Femur (tissue), 1 donor: ENCODE results near the gene ZNF227.
"Not testable (repeated sequence)": the region's sequence is repeated elsewhere in the genome, so short reads cannot be mapped to it uniquely, and the experiment has no call there.

Source experiments
- DNase-seq: peaks from one replicate; pipeline ENCODE4 v3.0.0-alpha.2; 2017

ZNF227 gene

DNA sequence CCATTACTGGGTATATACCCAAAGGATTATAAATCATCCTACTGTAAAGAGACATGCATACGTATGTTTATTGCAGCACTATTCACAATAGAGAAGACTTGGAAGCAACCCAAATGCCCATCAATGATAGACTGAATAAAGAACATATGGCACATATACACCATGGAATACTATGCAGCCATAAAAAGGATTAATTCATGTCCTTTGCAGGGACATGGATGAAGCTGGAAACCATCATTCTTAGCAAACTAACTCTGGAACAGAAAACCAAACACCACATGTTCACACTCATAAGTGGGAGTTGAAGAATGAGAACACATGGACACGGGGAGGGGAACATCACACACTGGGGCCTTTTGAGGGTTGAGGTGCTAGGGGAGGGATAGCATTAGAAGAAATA is 41.1 kb downstream of the ZNF227 start:
- not testable (repeated sequence) for DNase-seq

DNA sequence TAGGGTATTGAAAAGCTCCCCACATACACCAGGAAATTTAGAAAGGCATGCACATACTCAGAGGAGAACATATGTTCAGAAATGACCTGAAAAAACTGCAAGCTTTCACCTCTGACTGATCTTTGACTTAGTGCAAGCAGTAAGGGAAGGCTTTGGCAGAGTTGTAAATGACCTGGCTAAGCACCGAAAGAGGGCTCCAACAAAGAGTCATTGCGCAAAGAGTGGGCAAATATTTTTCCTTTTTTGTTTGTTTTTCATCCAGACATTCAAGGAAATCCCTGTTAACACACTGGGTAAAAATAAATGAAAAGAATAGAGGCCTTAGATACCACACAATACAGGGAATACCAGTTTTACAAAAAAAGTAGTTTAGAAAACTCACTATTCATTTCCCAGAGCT is 42.2 kb downstream of the ZNF227 start:
- no peak for DNase-seq

DNA sequence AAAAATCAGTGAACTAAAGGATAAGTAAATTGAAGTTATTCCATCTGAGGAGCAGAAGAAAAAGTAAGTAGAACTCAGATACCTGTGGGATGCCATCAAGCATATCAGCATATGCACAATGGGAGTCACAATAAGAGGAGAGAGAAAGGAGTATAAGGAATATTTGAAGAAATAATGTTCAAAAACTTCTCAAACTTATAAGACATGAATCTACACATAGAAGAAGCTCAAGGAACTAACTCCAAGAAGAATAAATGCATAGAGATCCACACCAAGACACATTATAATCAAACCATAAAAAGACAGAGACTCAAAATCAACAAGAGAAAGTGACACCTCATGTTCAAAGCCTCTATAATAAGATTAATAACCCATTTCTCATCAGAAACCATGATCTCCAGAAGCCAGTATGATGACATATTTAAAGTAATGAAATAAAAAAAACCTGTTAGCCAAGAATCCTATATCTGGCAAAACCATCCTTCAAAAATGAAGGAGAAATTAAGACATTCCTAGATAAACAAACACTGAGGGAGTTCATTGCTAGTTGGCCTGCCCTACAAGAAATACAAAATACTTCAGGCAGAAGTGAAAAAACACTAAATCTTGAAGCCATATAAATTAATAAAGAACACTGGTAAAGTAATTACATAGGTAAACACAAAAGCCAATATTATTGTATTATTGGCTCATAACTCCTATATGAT is 43.5 kb downstream of the ZNF227 start:
- DNase-seq: no peak

DNA sequence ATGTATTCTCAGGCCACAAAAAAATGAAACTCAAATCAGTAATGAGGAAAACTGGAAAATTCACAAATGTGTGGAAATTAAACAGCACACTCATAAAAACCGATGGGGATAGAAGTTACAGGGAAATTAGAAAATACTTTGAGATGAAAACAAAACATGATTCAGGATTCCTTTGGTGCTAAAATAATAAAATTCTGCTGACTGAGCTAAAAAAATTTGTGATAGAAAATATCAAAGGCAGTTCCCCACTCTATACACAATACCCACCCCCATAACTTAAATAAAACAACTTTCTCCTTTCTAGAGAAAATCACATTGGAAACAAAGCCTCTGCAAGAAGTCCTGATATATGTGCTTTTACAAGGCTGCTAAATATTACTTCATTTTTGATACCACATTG is 45.8 kb downstream of the ZNF227 start:
- no peak for DNase-seq

- no peak for DNase-seq
Measured at GRCh38 chr19:44258835-44259413, 46.6 kb downstream of the ZNF227 start.

- no peak for DNase-seq
Measured at GRCh38 chr19:44260343-44260681, 48.0 kb downstream of the ZNF227 start.

DNA sequence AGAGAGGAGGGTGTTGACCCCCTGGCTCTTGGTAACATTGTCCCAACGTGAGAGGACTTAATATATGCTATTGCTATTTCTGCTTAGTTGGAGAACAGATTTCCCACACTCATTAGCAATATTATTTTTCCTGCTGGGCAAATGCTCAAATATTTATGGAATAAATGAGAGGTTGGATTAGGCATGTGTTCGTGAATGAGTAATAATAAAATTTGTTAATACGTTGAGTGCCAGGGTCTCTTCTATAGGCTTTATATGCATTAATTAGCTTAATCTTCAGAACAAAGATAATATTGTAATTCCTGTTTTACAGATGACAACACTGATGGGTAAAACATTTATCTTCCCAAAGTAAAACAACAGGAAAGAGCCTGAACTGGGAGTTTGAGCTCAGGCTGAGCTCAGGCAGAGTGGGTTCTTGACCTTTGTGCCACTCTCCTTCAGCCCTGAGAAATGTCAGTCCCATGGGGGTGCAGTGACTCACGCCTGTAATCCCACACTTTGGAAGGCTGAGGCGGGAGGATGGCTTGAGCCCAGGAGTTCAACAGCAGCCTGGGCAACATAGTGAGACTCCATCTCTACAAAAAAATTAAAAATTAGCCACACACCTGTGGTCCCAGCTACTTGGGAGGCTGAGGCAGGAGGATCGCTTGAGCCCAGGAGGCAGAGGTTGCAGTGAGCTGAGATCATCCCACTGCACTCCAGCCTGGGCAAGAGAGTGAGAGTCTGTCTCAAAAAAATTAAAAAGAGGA is 48.5 kb downstream of the ZNF227 start:
- DNase-seq: no peak

DNA sequence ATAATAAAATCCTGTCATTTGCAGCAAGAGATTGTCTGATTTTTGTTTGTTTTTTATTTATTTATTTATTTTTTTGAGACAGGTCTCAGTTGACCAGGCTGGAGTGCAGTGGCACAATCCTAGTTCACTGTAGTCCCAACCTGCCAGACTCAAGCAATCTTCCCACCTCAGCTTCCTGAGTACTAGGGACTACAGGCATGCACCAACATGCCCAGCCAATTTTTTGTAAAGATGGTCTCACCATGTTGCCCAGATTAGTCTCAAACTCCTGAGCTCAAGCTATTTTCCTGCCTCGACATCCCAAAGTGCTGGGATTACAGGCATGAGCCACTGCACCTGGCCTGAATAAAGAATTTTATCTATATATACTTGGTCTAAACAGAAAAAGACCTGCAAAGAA is 65.0 kb downstream of the ZNF227 start:
- DNase-seq: no peak

DNA sequence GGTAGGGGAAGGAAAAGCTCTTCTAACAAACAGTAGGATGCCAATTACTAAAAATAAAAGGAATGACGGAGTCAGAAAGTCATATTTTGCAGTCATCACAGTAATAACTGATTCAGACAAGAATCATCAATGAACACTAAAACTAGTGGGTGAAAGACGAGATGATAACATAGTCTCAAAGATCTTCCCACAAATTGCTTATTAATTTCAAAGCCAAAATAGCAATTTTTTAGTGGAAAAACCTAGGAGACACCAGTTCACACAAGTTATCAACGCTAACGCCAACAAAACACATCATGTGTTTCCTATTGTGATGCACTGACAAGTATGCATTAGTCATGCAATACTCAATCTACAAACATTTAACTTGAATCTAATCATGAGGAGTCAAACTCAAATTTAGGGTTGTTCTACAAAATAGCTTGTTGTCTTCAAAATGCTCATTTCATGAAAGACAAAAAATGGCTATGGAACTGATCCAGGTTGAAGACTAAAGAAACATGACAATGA is 65.9 kb downstream of the ZNF227 start:
- DNase-seq: no peak

DNA sequence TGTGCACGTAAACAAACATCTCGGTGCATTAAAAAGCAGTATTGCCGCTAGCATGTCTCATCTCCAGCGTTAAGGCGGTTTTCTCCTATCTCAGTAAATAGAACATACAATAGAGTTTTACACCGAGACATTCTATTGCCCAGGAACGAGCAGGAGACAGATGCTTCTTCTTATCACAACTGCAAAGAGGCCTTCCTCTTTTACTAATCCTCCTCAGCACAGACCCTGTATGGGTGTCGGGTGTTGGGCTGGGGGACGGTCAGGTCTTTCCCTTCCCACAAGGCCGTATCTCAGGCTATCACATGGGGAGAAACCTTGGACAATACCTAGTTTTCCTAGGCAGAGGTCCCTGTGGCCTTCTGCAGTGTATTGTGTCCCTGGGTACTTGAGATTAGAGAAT is 68.6 kb downstream of the ZNF227 start:
- DNase-seq: no peak

DNA sequence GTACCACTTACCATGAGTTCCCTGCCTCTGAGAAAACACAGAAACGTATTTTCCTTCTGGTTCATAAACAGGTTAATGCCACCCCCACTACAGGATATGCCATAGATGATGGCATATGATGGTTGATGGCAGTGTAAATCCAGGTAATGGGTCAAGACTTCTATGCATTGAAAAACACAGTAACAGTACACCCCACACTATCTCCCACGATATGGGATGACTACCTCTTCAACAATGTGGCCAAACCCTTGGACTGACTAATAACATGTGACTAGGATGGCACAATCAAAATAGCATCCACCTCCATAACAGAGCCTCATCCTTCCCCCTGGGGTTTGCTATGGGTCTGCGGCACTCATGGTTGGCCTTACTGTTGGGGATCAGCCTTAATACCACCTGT is 70.5 kb downstream of the ZNF227 start:
- DNase-seq: no peak

GRCh38 chr19:44284968-44285367 is 72.6 kb downstream of the ZNF227 start:
- no peak for DNase-seq
